HG03066 (cell line): ENCODE results near the gene ADAD2.

Experiments used
- ATAC-seq: cut with Tn5 transposase; IDR thresholded peaks from one replicate; pipeline ENCODE4 v1.9.1; 2021; ENCODE audit warnings: low read depth; ENCODE audit not compliant: unreplicated experiment

The ADAD2 gene

GRCh38 chr16:84190731-84191388, at the start of gene ADAD2:
TSS of gene ADAD2 (plus strand) at chr16:84191157. CDS start at chr16:84191231, 74 bp downstream.
- no peak for ATAC-seq

- ATAC-seq, result no peak
These were observed 47.9 kb upstream of the ADAD2 start for GRCh38 chr16:84143081-84143480.

GRCh38 chr16:84143784-84144199, 47.2 kb upstream of the ADAD2 start:
- ATAC-seq, result no peak

- ATAC-seq, result no peak
These were observed 46.6 kb upstream of the ADAD2 start for GRCh38 chr16:84144209-84144858.

- ATAC-seq, result peak; percentile 93
These were observed 45.9 kb upstream of the ADAD2 start, which contains the start of the genes DNAAF1 and HSDL1 for GRCh38 chr16:84144859-84145639. TSS of gene DNAAF1 (plus strand) at chr16:84145308. CDS start at chr16:84145441, 133 bp downstream. TSS of gene HSDL1 (minus strand) at chr16:84145177. CDS start at chr16:84131321, 13,856 bp downstream.

GRCh38 chr16:84150926-84151325, 40.0 kb upstream of the ADAD2 start:
- no peak for ATAC-seq

GRCh38 chr16:84153660-84154214, 37.2 kb upstream of the ADAD2 start:
- no peak for ATAC-seq

GRCh38 chr16:84155226-84155625, 35.7 kb upstream of the ADAD2 start:
- no peak for ATAC-seq

- no peak for ATAC-seq
These were observed 35.2 kb upstream of the ADAD2 start for GRCh38 chr16:84155771-84156170.

GRCh38 chr16:84156342-84156784, 34.6 kb upstream of the ADAD2 start:
- no peak for ATAC-seq

GRCh38 chr16:84159007-84159406, 31.9 kb upstream of the ADAD2 start:
- no peak for ATAC-seq

- no peak for ATAC-seq
These were observed 31.2 kb upstream of the ADAD2 start for GRCh38 chr16:84159800-84160199.

- ATAC-seq, result no peak
These were observed 29.9 kb upstream of the ADAD2 start for GRCh38 chr16:84161037-84161436.

- ATAC-seq, result no peak
These were observed 29.2 kb upstream of the ADAD2 start for GRCh38 chr16:84161801-84162200.

- ATAC-seq, result no peak
These were observed 25.2 kb upstream of the ADAD2 start for GRCh38 chr16:84165746-84166145.

- no peak for ATAC-seq
These were observed 23.9 kb upstream of the ADAD2 start for GRCh38 chr16:84166796-84167695.

GRCh38 chr16:84169765-84170310, 21.1 kb upstream of the ADAD2 start:
- ATAC-seq, result no peak

GRCh38 chr16:84174396-84174795, 16.6 kb upstream of the ADAD2 start:
- ATAC-seq, result no peak

- ATAC-seq, result peak; percentile 76
These were observed 15.4 kb upstream of the ADAD2 start for GRCh38 chr16:84175350-84176081.
